Activated CD4-positive, alpha-beta memory T cell treated with anti-CD3 and anti-CD28 coated beads for 36 hours (primary cell): ENCODE results near the gene C4orf33. TPM values are rescaled to one million over a fixed set of nuclear protein-coding genes. Genes with fewer than 3 reads are reported as not detected.
"Not testable (repeated sequence)": the region's sequence is repeated elsewhere in the genome, so short reads cannot be mapped to it uniquely, and the experiment has no call there.

Experiments
- CTCF ChIA-PET: fragments of 350-600 bp; sonication (Branson Sonifier 250); formaldehyde crosslinking; loops from one replicate; lab custom pipeline; 2021; ENCODE audit warnings: antibody characterized with exemption, inconsistent platforms; lab: Charles Lee
- POLR2A ChIA-PET: fragments of 350-600 bp; sonication (Branson Sonifier 250); formaldehyde crosslinking; loops from one replicate; lab custom pipeline; 2021; ENCODE audit warnings: antibody characterized with exemption; lab: Charles Lee
- DNase-seq: peaks from one replicate; pipeline ENCODE4 v3.0.0-alpha.2; 2020
- H3K27ac Mint-ChIP-seq: one replicate; pipeline ENCODE4 v1.8.0; 2021; ENCODE audit warnings: mixed read lengths
- H3K27me3 Mint-ChIP-seq: one replicate; pipeline ENCODE4 v1.8.0; 2021; ENCODE audit warnings: mixed read lengths
- H3K36me3 Mint-ChIP-seq: one replicate; pipeline ENCODE4 v1.8.0; 2021; ENCODE audit warnings: mixed read lengths
- H3K4me1 Mint-ChIP-seq: one replicate; pipeline ENCODE4 v1.8.0; 2021; ENCODE audit warnings: low read depth, mixed read lengths
- H3K4me3 Mint-ChIP-seq: one replicate; pipeline ENCODE4 v1.8.0; 2021; ENCODE audit warnings: mild to moderate bottlenecking, mixed read lengths
- H3K9me3 Mint-ChIP-seq: one replicate; pipeline ENCODE4 v1.8.0; 2021; ENCODE audit warnings: mixed read lengths
- intact Hi-C: fragments of 100-400 bp; cut with micrococcal nuclease; formaldehyde crosslinking; loops from one replicate; pipeline ENCODE4 v1.15.1; 2023
- total RNA-seq, 2 experiments: library from RNA; stranded (reverse); gene quantifications; one replicate each; pipeline ENCODE4 v1.2.3, GENCODE V29; 2021

C4orf33 gene
- total RNA-seq, 2 experiments from 2014 or later, result 17.1 to 17.6 TPM

DNA sequence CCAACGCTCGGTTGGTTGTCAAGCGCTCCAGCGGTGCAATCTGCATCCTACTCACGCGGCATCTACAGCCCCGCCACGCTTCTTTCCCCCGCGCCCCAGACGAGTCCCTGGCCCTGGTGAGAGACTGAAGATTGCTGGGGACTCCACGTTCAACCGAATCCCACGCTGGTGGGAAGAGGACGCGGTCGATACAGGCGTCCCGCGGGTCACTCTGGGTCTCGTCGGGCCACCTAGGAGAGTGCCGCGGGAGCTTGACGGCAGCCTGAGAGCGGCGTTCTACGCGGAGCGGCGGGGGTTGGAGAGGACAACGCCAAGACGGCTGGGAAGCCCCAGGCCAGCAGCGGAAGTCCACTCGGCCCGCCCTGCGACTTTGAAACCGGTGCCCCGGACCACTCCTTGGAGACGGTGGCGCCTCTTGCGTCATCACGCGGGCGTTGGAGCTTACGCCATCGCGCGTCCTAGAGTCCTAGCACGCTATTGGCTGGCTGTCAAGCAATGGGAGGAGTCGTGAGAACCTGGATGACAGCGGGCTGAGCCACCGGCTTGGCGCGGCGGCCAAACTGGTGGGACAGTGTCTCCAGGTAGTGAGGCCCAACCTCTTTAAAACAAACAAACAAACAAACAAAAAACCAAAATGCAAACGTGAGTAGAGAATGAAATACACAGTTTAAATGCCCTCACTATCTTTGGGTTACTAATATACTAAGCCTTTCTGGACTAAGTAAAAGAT is 2.6 kb upstream of the C4orf33 start, which contains the start of gene SCLT1:
SCLT1 (minus strand) TSS at position 349 of the 730 bp plus-strand sequence. CDS start 436 bp downstream, outside the sequence.
- Mint-ChIP-seq H3K36me3 (no peaks in the 10 kb centered on the region), H3K4me1 (peaks cover 33% of the 10 kb centered on the region), H3K9me3 (no peaks in the 10 kb centered on the region), H3K4me3 (peak within 1 kb of the TSS; percentile 53), H3K27me3 (no peaks in the 10 kb centered on the region), H3K27ac (no peak within 1 kb of the TSS)
- ChIA-PET POLR2A (interaction anchor here (0.6 to 2.3 kb wide), 5 partner anchors 11 to 392 kb away, joined by 3 to 17 read pairs (median 3); no protein-coding TSS in a partner anchor), CTCF (interaction anchor here (1.4 kb wide), 1 partner anchor 281 kb away, joined by 4 read pairs; no protein-coding TSS in a partner anchor)
- intact Hi-C loops, result loop anchor here (1.0 to 10.0 kb wide), 9 partner anchors 47 to 1213 kb away; partner anchors contain the start of genes ABHD18, LARP1B, MFSD8 and PLK4
- peak; percentile 98 for DNase-seq

DNA sequence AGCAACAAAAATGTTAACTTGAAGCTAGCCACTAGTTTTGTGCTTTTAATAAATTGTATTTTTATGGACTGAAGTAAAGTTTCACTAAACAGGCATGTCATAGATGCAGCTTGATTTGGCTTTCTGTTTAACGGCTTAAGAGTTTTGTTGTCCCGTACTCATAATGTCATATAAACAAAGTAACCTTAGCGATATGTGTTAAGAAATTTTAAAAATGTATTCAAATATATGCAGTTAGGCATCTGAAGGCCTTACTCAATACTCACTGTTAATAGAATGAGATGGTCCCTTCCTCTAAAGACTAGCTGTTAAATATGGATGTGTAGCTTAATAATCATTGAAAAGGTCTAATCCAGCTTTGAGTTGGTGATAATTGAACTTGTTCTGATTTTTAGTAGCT is 1.6 kb upstream of the C4orf33 start:
- Mint-ChIP-seq H3K36me3 (no peaks in the 10 kb centered on the region), H3K27ac (no peak overlapping the region), H3K4me3 (peak overlapping the region; percentile 53), H3K4me1 (peaks cover 23% of the 10 kb centered on the region), H3K9me3 (no peaks in the 10 kb centered on the region), H3K27me3 (no peaks in the 10 kb centered on the region)
- no peak for DNase-seq
- intact Hi-C loops, result loop anchor here (5.0 to 10.0 kb wide), 2 partner anchors 522 to 1130 kb away; partner anchors contain the start of genes ABHD18 and MFSD8
- CTCF ChIA-PET, result interaction anchor here (0.7 kb wide), 1 partner anchor 42 kb away, joined by 6 read pairs; no protein-coding TSS in a partner anchor
- POLR2A ChIA-PET, result interaction anchor here (1.2 to 2.3 kb wide), 2 partner anchors 10 to 282 kb away, joined by 3 to 17 read pairs; no protein-coding TSS in a partner anchor

DNA sequence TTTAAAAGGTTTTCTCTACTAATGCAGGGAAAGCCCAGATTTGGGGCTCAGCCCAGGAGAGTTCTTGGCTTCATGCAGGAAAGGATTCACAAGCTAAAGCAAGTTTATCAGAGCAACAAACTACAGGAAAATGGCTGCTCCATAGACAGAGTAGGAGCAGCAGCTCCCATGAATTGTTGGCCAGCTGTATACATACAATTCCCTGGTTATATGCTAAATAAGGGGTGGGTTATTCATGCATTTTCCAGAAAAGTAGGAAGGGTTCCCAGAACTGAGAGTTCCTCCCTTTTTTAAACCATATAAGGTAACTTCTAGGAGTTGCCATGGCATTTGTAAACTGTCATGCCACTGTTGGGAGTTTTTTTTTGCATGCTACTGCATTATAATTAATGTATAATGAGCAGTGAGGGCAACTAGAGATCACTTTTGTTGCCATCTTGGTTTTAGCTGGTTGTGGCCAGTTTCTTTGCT is 2.6 kb downstream of the C4orf33 start:
- H3K36me3 Mint-ChIP-seq, result peaks cover 4% of the 10 kb centered on the region
- H3K27ac Mint-ChIP-seq, result no peak overlapping the region
- peaks cover 19% of the 10 kb centered on the region for H3K4me1 Mint-ChIP-seq
- no peaks in the 10 kb centered on the region for H3K9me3 Mint-ChIP-seq
- POLR2A ChIA-PET, result no interaction called here
- no peaks in the 10 kb centered on the region for H3K27me3 Mint-ChIP-seq
- H3K4me3 Mint-ChIP-seq, result no peak overlapping the region
- CTCF ChIA-PET, result interaction anchor here (0.7 kb wide), 1 partner anchor 98 kb away, joined by 3 read pairs; no protein-coding TSS in a partner anchor
- intact Hi-C loops, result loop anchor here (10.0 kb wide), 1 partner anchor 1134 kb away; the partner anchor contains the start of genes ABHD18 and MFSD8
- DNase-seq, result no peak

DNA sequence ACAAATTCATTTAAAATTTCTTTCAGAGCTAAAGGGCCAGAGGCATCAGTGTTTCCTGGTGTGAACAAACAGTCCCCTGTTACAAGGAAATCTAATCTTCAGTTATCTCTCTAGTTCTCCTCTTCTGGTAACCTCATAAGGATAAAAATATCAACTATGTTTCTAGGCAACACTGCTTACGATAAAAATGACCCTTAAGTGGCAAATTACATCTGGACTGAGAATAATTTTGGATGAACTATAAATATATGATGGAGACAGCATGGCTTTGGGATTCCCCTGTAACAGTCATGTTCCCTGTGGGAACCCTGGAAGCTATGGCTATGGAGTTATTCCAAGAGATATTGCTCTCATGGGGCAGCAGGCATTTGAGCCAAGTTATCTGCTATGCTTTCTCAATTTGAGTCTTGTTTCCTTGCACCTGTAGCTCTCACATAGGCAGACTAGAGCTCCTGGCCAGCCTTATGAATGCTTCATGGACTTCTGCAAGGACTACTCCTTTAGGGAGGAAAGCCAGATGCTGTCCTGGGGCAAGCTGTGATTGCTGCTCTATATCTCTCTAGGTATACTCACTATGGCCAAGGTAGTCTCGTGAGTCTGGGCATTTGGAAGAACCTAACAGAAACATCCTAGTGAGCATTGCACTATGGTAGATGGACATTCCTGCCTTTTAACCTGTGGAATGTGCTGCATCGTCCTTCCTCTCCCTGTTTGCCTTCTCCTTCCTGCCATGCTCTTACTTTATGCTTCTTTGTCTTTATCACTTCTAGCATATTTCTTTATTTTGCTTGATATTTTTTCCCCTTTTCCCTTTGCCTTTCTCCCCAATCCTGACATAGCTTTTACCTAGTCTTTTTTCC is 14.2 kb downstream of the C4orf33 start:
- no peaks in the 10 kb centered on the region for H3K9me3 Mint-ChIP-seq
- intact Hi-C loops, result no loop called here
- H3K4me3 Mint-ChIP-seq, result no peak overlapping the region
- no peaks in the 10 kb centered on the region for H3K27me3 Mint-ChIP-seq
- ChIA-PET CTCF (no interaction called here), POLR2A (no interaction called here)
- no peak for DNase-seq
- peaks cover 9% of the 10 kb centered on the region for H3K36me3 Mint-ChIP-seq
- H3K27ac Mint-ChIP-seq, result no peak overlapping the region
- H3K4me1 Mint-ChIP-seq, result no peaks in the 10 kb centered on the region

DNA sequence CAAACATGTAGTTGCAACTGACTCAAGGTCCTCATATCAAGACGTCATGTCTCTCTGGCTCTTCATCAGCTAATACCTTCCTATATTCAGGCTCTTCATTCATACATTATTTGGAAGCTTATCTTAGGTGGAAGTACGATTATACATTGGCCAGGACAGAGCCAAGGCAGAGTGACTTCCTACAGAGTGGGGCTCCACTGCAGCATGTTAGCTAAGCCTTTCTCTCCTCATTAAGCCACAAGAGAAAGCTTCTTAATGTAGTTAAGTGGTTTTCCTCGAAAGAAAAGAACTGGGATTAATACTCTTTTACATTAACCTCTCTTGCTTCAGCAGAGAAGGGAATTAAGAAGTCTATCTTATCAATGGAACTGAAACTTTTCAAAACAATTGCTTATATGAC is 15.0 kb downstream of the C4orf33 start:
- DNase-seq, result no peak
- intact Hi-C loops, result no loop called here
- ChIA-PET POLR2A (no interaction called here), CTCF (no interaction called here)
- Mint-ChIP-seq H3K4me1 (no peaks in the 10 kb centered on the region), H3K36me3 (peaks cover 9% of the 10 kb centered on the region), H3K27ac (no peak overlapping the region), H3K9me3 (no peaks in the 10 kb centered on the region), H3K4me3 (no peak overlapping the region), H3K27me3 (no peaks in the 10 kb centered on the region)

DNA sequence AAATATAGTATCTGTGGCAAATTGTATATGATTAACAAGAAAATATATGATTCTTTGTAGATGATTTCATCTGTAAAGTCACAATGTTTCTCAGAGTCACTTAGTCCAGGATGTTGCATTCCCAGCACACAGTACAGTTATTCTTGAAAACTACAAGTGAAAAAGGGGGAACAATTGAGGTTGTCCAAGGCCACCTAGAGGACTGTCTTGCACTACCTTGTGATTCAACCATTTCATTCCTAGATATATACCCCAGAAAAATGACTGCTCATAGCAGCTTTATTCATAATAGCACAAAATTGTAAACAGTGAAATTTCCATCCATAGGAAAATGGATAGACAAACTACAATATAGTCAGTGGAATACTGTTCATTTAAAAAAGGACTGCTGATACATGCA is 16.0 kb downstream of the C4orf33 start:
- no peak for DNase-seq
- Mint-ChIP-seq H3K27ac (no peak overlapping the region), H3K4me3 (no peak overlapping the region), H3K27me3 (no peaks in the 10 kb centered on the region), H3K4me1 (no peaks in the 10 kb centered on the region), H3K9me3 (no peaks in the 10 kb centered on the region), H3K36me3 (peaks cover 9% of the 10 kb centered on the region)
- ChIA-PET CTCF (no interaction called here), POLR2A (no interaction called here)
- intact Hi-C loops, result no loop called here

DNA sequence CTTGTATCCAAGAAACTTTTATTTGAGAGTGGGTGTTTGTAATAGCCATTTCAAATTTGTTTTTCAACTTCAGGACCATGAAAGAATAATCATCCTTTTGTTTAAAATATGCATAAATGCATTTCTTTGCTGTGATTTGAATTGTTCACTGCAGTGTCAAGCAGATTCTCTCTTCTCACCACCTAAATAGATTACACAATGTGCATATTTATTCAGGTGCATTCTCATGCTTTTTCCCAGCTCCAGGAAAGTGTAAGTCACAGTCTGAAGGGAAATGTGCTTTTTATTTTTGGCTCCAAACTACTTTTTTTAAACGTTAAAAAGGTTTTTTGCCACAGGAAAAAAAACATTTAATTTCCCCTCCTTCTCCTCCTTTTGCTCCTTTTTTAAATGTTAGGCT is 17.5 kb downstream of the C4orf33 start:
- no peaks in the 10 kb centered on the region for H3K4me1 Mint-ChIP-seq
- no peak overlapping the region for H3K4me3 Mint-ChIP-seq
- no peak overlapping the region for H3K27ac Mint-ChIP-seq
- peaks cover 9% of the 10 kb centered on the region for H3K36me3 Mint-ChIP-seq
- DNase-seq, result no peak
- no peaks in the 10 kb centered on the region for H3K27me3 Mint-ChIP-seq
- ChIA-PET CTCF (no interaction called here), POLR2A (no interaction called here)
- intact Hi-C loops, result no loop called here
- no peaks in the 10 kb centered on the region for H3K9me3 Mint-ChIP-seq

DNA sequence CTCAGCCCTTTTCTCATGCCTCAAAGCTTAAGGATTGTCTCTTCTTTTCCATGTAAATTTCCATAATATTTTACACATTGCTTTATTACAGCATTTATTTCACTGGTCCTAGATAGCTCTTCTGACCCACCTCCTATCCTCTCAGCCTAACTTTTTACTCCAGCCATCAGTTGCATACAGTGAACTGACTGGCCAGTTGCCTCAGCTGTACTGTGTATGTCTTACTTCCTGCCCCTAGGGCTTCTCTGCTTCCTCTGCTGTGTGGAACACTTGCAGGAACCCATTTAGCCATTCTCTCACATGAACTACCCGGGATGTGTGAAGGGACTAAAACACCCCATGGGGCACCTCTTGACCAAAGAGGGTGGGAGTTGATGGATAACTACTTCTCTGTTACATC is 18.0 kb downstream of the C4orf33 start:
- Mint-ChIP-seq H3K4me3 (no peak overlapping the region), H3K4me1 (no peaks in the 10 kb centered on the region), H3K27me3 (no peaks in the 10 kb centered on the region), H3K27ac (no peak overlapping the region), H3K36me3 (peaks cover 9% of the 10 kb centered on the region), H3K9me3 (no peaks in the 10 kb centered on the region)
- intact Hi-C loops, result no loop called here
- POLR2A ChIA-PET, result no interaction called here
- CTCF ChIA-PET, result no interaction called here
- no peak for DNase-seq

DNA sequence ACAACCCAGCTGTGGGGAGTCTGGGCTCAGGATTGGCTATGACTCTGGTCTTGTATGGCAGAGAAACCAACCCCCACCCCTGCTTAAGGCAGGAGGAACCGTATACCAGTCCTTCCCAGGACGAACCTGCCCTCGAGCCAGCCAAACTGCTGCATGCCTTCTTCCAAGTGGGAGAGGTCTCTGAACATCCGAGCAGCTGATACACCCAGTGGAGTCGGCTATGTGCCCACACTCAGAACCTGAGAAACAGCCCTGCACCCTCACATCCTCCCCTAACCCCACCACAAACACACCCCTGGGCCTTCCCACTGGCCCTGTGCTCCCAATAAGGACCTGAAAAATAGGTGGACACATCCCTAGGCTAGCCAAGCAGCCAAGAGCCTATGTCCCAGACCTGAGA is 21.8 kb downstream of the C4orf33 start:
- Mint-ChIP-seq H3K27me3 (no peaks in the 10 kb centered on the region), H3K27ac (no peak overlapping the region), H3K4me1 (no peaks in the 10 kb centered on the region), H3K9me3 (no peaks in the 10 kb centered on the region), H3K4me3 (no peak overlapping the region), H3K36me3 (no peaks in the 10 kb centered on the region)
- CTCF ChIA-PET, result no interaction called here
- intact Hi-C loops, result no loop called here
- POLR2A ChIA-PET, result no interaction called here
- no peak for DNase-seq

DNA sequence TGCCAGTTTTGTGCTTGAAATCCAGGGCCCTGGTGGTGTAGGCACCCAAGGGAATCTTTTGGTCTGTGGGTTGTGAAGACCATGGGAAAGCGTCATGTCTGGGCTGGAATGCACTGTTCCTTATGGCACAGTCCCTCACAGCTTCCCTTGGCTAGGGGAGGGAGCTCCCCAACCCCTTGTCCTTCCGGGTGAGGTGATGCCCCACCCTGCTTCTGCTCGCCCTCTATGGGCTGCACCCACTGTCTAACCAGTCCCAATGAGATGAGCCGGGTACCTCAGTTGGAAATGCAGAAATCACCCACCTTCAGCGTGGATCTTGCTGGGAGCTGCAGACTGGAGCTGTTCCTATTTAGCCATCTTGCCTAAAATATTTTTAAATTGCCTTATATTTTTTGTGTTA is 30.7 kb downstream of the C4orf33 start:
- H3K4me1 Mint-ChIP-seq, intact Hi-C loops, DNase-seq, H3K36me3 Mint-ChIP-seq, H3K4me3 Mint-ChIP-seq, H3K9me3 Mint-ChIP-seq, H3K27ac Mint-ChIP-seq, H3K27me3 Mint-ChIP-seq, CTCF ChIA-PET, POLR2A ChIA-PET: not testable (repeated sequence)

DNA sequence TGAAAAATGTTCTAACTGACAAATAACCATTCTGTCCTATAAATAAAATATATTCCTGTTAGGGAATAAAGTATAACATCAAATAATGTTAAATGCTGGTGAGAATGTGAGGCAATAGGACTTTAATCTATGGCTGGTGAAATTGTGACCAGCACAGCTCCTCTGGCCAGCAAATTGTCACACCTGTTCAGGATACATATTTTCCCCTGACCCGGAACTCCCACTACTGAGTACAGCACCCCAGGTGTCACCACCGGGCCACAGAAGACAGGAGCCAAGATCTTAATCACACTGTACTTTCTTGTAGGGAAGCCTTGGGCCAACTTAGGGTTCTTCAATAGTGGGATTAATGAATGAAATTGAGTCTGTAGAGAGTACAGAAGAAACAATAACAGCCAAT is 33.2 kb downstream of the C4orf33 start:
- intact Hi-C loops, result no loop called here
- DNase-seq, result no peak
- H3K27ac Mint-ChIP-seq, result no peak overlapping the region
- H3K4me3 Mint-ChIP-seq, result no peak overlapping the region
- ChIA-PET CTCF (no interaction called here), POLR2A (no interaction called here)
- no peaks in the 10 kb centered on the region for H3K4me1 Mint-ChIP-seq
- H3K9me3 Mint-ChIP-seq, result peaks cover 7% of the 10 kb centered on the region
- H3K36me3 Mint-ChIP-seq, result no peaks in the 10 kb centered on the region
- H3K27me3 Mint-ChIP-seq, result peaks cover 2% of the 10 kb centered on the region

DNA sequence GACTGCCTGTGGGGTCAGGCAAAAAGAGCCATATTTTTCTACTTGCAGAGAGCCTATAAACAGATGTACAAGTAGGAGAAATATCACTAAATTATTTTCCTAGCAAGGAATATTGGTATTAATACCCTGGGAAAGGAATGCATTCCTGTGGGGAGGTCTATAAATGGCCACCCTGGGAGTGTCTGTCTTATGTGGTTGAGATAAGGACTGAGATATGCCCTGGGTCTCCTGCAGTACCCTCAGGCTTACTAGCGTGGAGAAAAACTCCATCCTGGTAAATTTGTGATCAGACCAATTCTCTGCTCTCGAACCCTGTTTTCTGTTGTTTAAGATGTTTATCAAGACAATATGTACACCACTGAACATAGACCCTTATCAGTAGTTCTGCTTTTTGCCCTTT is 35.4 kb downstream of the C4orf33 start:
- intact Hi-C loops, result no loop called here
- no peaks in the 10 kb centered on the region for H3K4me1 Mint-ChIP-seq
- H3K27ac Mint-ChIP-seq, result no peak overlapping the region
- ChIA-PET POLR2A (no interaction called here), CTCF (no interaction called here)
- H3K27me3 Mint-ChIP-seq, result no peaks in the 10 kb centered on the region
- H3K4me3 Mint-ChIP-seq, result no peak overlapping the region
- no peaks in the 10 kb centered on the region for H3K36me3 Mint-ChIP-seq
- H3K9me3 Mint-ChIP-seq, result peaks cover 7% of the 10 kb centered on the region
- no peak for DNase-seq
